HG03571 (cell line): ENCODE measurements around the gene CCDC142.

Source experiments
- ATAC-seq: cut with Tn5 transposase; IDR thresholded peaks from one replicate; pipeline ENCODE4 v1.9.1; 2021; ENCODE audit not compliant: unreplicated experiment

The CCDC142 gene

GRCh38 chr2:74482801-74483674 lies at the start of gene CCDC142, which contains the start of gene TTC31:
CCDC142 (minus strand) TSS chr2:74482998; CDS start chr2:74482837, 161 bp downstream.
TTC31 (plus strand) TSS chr2:74483081; CDS start chr2:74483096, 15 bp downstream.
- ATAC-seq: peak; percentile 86

DNA sequence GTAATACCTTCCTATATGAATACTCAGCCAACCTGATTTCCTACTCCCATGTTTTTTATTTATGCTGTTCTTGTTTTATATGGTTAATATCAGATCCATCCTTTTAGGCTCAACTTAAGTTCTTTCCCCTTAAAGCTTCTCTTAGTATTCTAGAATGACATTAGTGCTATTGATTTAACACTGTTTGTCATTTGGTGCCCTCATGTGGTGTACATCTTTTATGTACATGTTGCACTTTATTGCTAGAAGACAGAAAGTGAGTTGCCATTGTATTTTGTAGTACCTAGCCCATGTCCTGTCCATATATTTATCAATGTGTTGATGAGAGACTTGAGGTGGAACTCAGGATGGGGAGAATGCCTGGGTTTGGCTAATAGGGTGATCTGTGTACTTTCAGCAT lies 49.4 kb upstream of the CCDC142 start:
- no peak for ATAC-seq

- ATAC-seq: no peak
Measured at GRCh38 chr2:74531666-74532065, 48.9 kb upstream of the CCDC142 start.

DNA sequence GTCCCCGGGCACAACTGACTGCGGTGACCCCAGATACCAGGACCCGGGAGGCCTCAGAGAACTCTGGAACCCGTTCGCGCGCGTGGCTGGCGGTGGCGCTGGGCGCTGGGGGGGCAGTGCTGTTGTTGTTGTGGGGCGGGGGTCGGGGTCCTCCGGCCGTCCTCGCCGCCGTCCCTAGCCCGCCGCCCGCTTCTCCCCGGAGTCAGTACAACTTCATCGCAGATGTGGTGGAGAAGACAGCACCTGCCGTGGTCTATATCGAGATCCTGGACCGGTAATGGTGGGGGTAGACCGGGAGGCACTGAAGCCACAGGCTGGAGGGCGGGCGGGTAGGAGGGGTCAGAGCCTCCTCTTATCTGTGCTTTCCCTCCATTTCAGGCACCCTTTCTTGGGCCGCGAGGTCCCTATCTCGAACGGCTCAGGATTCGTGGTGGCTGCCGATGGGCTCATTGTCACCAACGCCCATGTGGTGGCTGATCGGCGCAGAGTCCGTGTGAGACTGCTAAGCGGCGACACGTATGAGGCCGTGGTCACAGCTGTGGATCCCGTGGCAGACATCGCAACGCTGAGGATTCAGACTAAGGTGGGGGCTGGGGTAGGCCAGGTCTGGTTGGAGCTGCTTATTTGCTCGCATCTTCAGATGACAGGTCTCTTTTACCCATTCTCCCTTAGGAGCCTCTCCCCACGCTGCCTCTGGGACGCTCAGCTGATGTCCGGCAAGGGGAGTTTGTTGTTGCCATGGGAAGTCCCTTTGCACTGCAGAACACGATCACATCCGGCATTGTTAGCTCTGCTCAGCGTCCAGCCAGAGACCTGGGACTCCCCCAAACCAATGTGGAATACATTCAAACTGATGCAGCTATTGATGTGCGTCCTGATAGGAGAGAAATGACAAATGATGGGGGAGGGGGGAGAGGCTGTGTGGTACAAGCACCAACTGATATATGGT lies 47.7 kb upstream of the CCDC142 start:
- ATAC-seq: peak; percentile 28

DNA sequence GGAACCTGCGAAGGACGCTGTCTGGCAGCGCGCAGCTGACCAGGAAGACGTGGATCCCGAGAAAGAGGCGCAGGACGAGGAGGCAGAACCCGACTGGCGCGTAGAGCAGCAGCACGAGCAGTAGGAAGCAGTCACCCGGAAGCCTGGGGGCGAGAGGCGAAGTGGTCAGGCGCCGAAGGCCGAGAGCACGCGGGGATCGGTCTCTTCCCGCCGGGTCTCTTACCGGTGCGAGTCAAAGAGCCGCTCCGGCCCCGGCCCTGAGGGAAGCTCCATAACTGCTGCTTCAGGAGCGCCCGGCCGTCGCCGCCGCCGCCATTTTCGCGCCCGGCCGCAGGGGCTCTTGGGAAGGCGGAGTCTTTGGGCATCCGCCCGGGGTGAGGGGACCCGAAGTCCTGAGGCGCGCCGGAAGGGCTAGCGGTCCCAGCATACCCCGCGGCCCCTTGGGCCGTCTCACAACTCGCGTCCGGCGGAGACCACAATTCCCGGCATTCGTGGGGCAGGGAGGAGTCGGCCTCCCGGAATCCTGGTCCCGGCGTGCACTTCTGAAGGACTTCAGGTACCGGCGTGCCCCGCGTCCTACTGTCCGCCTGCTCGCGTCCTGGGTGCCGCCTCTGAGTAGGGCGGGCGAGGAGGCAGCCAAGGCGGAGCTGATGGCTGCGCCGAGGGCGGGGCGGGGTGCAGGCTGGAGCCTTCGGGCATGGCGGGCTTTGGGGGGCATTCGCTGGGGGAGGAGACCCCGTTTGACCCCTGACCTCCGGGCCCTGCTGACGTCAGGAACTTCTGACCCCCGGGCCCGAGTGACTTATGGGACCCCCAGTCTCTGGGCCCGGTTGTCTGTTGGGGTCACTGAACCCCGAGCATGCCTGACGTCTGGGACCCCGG lies 46.8 kb upstream of the CCDC142 start, which contains the start of the genes AUP1 and HTRA2:
Gene AUP1 (minus strand): TSS at position 350 of the 882 bp plus-strand sequence. CDS start 77 bp downstream, at position 273.
Gene HTRA2 (plus strand): TSS at position 577 of the 882 bp plus-strand sequence. CDS start 74 bp downstream, at position 651.
- ATAC-seq: peak; percentile 71

- ATAC-seq: peak; percentile 5
Measured at GRCh38 chr2:74528600-74529356, 46.0 kb upstream of the CCDC142 start.

DNA sequence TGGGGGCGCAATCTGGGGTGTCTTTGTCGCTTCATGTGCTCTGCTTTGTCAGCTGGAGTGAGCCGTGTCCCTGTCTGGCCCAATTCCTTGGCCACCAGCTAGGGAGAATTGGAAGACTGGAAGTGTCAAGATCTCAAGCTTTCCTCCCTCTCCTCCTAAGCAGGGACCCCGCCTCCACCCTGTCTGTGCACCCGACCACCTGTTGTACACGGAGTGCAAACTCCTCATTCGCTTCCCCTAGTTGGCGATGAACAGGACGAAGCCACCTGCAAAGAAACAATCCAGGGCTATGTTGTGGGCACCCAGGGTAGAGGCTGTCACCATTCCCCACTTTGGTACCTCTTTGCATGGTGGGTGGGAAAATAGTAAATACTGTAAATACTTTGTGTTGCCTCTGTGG lies 44.9 kb upstream of the CCDC142 start:
- no peak for ATAC-seq

DNA sequence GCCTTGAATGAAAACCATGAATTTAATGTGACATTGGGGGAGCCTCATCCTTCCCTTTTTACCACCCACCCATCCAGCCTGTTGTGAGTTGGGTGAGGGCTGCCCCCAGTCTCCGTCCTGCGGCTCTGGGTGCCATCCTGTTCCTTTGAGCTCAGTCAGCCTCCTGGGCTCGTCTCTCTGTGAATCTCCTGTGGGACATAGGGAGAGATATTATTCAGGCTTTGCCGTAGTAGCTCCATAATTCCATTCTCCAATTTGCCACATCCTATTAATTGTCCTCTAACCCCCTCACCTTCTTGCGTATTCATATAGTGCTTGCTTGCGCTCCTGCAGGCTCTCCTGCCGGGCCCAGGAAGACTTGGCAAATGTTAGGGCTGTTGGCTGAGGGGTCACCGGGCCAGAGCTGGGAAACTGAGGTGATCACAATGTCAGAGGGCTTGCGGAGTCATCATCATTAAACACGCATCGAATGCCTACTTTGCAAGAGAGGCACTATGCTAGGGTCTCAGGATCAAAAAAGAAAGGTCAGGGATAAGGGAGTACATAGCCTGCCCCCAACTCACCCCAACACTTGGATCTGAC lies 43.9 kb upstream of the CCDC142 start:
- no peak for ATAC-seq

DNA sequence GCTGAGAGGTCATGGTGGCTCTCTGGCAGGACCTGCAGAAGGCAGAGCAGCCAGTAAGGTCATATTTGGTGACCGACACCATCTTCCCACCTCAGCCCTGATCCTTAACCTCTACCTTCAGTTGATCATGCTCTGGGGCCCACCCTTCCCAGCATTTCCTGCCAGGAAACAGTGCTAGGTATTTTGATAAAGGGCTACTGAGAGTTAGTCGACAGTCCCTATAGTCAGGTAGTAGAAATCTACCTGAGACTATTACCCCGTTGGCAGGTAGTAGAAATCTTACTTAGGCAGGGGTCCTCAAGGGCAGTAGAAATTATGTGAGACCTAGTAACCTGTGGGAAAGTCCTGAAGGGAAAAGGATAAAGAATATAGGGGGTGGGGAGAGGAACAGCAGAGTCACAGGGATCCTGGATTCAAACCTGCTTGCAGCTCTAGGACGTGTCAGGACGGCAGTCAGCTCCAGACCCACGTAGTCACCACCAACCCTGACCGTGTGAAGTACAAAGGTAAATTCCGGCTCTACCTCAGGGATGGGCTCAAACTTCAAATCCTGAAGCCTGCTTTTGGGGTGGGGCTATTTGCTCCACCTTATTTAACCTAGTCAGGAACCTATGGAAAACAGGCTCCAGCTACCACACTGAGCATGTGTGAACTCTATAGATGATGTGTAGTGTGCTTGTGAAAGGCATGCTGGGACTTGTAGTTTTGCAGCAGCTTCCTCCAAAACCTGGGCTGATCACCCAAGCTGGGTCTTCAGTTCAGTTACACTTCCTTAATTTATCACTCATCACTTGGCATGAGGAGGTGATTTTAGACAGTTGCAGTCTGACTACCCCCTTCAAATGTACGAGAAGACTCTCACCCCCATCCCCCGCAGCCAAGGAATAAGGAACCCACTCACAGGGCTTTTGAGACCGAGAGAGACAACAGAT lies 43.2 kb upstream of the CCDC142 start, which contains the start of gene DQX1:
Gene DQX1 (minus strand): TSS at position 515 of the 932 bp plus-strand sequence. CDS start 502 bp downstream, at position 13.
- ATAC-seq: no peak

DNA sequence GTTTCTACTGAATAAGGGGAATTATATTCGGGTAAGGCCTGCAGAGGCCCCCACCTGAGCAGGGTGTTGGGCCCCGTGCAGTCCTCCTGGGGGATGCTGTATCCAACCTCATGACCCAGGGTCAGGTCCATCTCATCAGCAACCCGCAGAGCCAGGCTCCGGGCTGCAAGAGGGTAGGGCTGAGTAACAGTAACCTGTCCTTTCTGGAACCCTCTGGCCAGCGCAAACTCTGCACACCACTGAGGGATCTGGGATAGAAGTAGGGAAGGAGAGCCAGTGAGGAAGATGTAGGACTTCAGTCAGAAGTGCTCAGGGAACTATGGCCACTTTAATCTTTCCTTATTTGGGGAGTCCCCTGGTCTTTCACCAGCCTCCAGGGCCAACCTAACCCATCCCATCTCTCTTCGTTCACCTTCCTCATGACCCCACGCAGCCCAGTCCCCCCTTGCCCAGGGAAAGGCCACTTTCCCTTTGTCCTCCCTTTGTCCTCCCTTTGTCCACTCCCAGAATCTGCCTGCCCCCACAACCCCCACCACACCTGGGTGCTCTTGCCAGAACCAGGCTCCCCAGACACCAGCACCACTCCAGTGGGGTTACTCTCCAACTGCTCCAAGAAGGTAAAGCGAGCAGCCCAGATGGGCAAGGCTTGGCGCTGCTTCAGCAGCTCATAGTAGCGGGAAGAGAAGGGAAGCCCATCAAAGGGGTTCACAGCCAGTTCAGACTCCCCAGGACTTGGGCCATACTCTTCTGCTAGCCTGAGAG lies 42.3 kb upstream of the CCDC142 start:
- no peak for ATAC-seq

- no peak for ATAC-seq
Measured at GRCh38 chr2:74524005-74524404, 41.2 kb upstream of the CCDC142 start.

GRCh38 chr2:74522516-74522915 lies 39.7 kb upstream of the CCDC142 start:
- no peak for ATAC-seq

DNA sequence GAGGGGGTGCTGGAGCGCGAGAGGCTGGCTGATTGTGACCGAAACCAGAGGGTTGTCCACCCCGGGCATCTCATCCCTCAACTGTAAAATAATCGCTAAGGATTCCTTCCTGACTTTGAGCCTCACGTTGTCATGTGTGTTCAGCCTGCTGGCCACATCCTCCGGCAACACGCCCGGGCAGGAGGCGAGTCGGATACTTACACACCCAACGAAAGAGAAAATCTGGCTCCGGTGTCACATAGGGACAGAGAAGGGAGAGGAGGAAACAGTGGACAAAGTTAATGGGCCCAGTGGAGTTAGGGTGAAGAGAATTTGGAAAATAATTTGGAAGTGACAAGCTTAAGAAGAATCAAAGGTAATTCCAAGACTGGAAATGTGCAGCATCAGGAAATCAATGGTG lies 33.9 kb upstream of the CCDC142 start:
- no peak for ATAC-seq

GRCh38 chr2:74515981-74516633 lies 33.3 kb upstream of the CCDC142 start:
- no peak for ATAC-seq

DNA sequence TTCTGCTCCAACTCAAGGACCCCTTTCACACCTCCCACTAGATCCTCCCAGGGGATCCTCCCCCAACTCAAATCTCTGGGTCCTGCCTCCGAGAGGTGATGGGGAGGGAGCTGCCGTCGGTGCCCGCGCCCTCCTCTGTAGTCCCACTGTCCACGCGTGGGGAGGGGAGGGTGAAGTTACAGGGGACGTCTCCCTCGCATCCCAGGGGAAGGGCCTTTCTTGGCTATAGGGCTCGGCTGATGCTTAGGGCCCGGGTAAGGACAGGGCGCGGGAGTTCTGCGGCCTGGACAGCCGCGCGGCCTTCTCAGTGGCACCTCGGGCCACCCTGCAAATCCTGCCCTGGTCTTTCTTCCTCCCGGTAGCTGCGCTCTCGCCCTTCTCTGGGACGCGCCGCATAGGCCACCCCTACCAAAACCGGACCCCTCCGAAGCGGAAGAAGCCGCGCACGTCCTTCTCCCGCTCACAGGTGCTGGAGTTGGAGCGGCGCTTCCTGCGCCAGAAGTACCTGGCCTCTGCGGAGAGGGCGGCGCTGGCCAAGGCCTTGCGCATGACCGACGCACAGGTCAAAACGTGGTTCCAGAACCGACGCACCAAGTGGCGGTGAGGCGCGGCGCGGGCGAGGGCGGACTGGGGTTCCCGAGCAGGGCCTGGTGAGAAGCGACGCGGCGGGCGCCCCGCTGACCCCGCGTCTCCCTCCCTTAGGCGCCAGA lies 32.6 kb upstream of the CCDC142 start:
- no peak for ATAC-seq
